HFF-Myc (cell line): Measurements from ENCODE around the gene SMOC2.

Source experiments
- DNase-seq: peaks from one replicate; pipeline ENCODE4 v3.0.0-alpha.2; 2011; ENCODE audit warnings: low read depth; ENCODE audit errors: extremely low read depth
- H3K4me3 ChIP-seq: replicated peaks from 2 replicates; pipeline ENCODE4 v1.5.1; 2011; ENCODE audit warnings: low read depth, mild to moderate bottlenecking, control low read depth, low read length
- TF ChIP-seq, protein P1 (sequence below): IDR thresholded peaks from 2 replicates; pipeline ENCODE4 v1.5.1; 2012; ENCODE audit warnings: mild to moderate bottlenecking, low read depth, low read length, control low read depth; ENCODE audit errors: missing control alignments

The SMOC2 gene

DNA sequence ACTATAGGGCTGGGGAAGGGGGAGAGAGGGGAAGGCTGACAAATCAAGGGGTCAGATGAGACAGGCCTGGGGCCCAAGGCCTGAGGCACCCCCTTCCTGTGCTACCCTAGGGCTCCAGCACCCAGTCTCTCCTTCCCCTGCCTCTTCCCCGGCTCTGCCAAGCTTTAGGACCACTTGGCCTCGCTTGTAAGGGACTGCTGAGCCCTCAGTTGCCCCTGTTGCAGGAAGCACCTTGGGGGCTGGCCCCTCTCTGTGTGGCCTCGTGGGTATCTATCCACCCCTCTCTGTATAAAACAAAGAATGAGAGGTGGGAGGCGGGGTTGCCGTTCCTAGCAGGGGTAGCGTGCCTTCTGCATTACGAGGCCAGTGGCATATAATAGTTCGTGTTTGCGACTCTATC lies 21.4 kb upstream of the SMOC2 start:
- TF ChIP-seq, protein P1, sequence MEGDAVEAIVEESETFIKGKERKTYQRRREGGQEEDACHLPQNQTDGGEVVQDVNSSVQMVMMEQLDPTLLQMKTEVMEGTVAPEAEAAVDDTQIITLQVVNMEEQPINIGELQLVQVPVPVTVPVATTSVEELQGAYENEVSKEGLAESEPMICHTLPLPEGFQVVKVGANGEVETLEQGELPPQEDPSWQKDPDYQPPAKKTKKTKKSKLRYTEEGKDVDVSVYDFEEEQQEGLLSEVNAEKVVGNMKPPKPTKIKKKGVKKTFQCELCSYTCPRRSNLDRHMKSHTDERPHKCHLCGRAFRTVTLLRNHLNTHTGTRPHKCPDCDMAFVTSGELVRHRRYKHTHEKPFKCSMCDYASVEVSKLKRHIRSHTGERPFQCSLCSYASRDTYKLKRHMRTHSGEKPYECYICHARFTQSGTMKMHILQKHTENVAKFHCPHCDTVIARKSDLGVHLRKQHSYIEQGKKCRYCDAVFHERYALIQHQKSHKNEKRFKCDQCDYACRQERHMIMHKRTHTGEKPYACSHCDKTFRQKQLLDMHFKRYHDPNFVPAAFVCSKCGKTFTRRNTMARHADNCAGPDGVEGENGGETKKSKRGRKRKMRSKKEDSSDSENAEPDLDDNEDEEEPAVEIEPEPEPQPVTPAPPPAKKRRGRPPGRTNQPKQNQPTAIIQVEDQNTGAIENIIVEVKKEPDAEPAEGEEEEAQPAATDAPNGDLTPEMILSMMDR, result no peak
- no peak for DNase-seq
- no peak overlapping the region for H3K4me3 ChIP-seq

GRCh38 chr6:168420084-168420483 lies 20.9 kb upstream of the SMOC2 start:
- TF ChIP-seq, protein P1, result no peak
- no peak overlapping the region for H3K4me3 ChIP-seq
- no peak for DNase-seq

DNA sequence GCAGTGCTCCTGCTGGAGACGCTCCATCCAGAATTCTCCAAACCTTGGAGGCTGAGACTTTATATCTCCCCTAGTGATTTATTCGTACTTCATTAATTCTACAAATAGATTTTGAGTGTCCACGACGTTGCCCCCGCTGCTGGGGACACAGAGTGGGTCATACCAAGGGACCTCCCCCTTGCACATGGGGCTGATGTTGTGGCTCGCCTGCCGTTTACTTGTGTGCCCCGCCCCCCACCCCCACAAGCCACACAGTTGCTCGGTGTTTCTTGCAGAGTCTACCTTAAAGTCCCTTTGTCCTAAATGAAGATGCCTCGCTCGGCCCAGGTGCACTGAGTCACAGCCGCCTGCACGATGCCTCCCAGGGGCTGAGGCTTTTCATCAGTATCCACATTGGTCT lies 20.3 kb upstream of the SMOC2 start:
- no peak for DNase-seq
- TF ChIP-seq, protein P1, result no peak
- H3K4me3 ChIP-seq, result no peak overlapping the region

DNA sequence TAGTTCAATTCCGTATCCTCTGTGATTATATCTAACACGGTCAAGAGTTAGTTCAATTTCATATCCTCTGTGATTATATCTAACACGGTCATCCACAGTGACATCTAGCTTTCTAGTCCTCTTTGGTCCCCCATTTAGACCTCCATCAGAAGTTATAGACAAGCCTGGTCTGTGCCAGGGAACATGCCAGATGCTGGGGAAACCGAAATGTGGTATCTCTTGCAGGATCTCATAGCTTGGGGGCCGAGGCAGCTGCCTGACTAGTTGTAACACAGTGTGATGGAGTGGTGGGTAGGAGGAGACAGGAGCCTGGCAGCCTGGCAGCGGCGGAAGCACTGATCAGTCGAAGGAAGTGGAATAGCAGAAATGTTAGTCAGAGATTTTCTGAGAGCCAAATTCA lies 13.8 kb upstream of the SMOC2 start:
- TF ChIP-seq, protein P1, result no peak
- no peak for DNase-seq

GRCh38 chr6:168428052-168428826 lies 12.7 kb upstream of the SMOC2 start:
- no peak for DNase-seq
- no peak overlapping the region for H3K4me3 ChIP-seq
- TF ChIP-seq, protein P1, result no peak

More for the DNA sequence above, 13.8 kb upstream of the SMOC2 start:
- H3K4me3 ChIP-seq, result no peak overlapping the region

GRCh38 chr6:168428863-168429262 lies 12.1 kb upstream of the SMOC2 start:
- no peak for DNase-seq
- TF ChIP-seq, protein P1, result no peak
- H3K4me3 ChIP-seq, result no peak overlapping the region

GRCh38 chr6:168432196-168432595 lies 8.8 kb upstream of the SMOC2 start:
- TF ChIP-seq, protein P1, result no peak
- no peak for DNase-seq

More at GRCh38 chr6:168432196-168432595, 8.8 kb upstream of the SMOC2 start:
- H3K4me3 ChIP-seq, result no peak overlapping the region
